Muscle of arm (tissue), 12 donors: ENCODE measurements around the gene GPR153. TPM values are rescaled to one million over a fixed set of nuclear protein-coding genes. Genes with fewer than 3 reads are reported as not detected.

Experiments used
- DNase-seq: peaks from one replicate; pipeline ENCODE4 v3.0.0-alpha.2; 2013
- polyA plus RNA-seq, 12 donors: library from polyadenylated mRNA; unstranded; fragments of 120-200 nt; gene quantifications; one replicate each; pipeline ENCODE4 v1.2.1, GENCODE V29; 2013; ENCODE audit not compliant: insufficient read length in 12 of 12

Gene GPR153
- polyA plus RNA-seq, 12 donors, result 12.2 to 22.5 (median 16.8) TPM; not detected in 1

DNA sequence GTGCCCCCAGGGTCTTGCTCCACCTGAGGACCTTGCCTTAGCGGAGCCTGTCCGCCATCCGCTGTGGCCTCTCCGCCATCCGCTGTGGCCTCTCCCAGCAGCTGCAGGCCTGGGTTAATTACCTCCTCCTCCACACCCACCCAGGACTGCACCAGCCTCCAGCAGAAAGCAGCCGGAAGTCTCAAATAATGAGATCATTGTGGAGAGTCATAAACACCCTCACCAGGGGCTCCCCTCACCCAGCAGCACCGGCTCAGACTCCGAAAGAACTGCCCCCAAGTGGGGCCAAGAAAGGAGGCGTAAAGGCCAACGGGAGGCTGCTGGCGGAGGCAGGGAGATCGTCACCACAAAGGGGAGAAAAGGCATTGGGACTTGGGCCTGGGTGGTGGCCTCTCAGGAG lies 10.7 kb upstream of the GPR153 start:
- DNase-seq, result no peak

DNA sequence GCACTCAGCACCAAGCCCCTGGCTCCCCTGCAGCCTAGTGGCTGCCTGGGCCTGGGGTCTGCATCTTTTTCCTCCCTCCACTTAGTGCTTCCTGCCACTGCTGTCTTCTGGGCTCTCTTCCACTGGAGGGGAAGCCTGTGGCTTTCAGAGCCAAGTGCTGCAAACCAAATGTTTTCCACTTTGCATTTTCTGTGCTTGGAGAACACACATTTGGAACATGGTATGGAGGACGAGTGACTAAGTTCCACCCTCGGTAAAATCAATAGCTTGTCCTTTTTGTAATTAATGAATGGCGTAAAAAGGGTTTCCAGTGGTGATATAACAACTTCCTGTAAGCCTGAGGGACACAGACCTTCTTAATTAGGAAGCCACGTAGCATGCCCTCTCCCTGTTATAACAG lies 10.1 kb upstream of the GPR153 start:
- DNase-seq, result peak; percentile 80

GRCh38 chr1:6270401-6270800 lies 9.5 kb upstream of the GPR153 start:
- no peak for DNase-seq

- no peak for DNase-seq
These were observed 9.0 kb upstream of the GPR153 start for GRCh38 chr1:6269720-6270400.

GRCh38 chr1:6269296-6269695 lies 8.4 kb upstream of the GPR153 start:
- DNase-seq, result no peak

- no peak for DNase-seq
These were observed 7.5 kb upstream of the GPR153 start for GRCh38 chr1:6268415-6268814.

DNA sequence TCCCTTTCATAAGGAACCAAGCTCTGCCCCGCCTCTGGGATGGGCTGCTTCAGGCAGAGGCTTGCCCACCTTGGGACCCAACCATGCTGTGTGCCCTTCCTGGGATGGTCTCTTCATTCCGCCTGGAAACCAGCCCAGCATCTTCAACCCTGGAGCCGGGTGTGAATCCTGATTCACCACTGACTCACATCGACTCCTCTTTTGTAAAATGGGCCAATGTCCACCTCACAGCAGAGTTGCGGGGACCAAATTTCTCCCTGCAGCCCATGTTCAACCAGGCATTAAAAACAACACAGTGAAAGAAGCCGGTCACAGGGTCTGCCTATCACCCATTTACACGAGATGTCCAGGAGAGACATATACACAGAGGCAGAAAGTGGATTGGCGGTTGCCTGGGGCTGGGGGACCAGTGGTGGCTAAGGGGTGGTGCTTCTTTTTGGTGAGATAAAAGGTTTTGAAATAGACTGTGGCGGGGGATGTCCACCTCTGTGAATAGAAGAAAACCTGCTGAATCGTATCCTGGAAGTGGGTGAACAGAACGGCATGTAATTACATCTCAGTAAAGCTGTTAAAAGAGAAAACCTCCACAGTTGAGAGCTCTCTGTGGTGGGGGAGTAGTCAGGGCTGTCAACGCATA lies 6.9 kb upstream of the GPR153 start:
- DNase-seq, result no peak

- no peak for DNase-seq
These were observed 5.7 kb upstream of the GPR153 start for GRCh38 chr1:6266641-6267040.

- no peak for DNase-seq
These were observed 4.3 kb upstream of the GPR153 start for GRCh38 chr1:6265151-6265550.

GRCh38 chr1:6263716-6264115 lies 2.8 kb upstream of the GPR153 start:
- no peak for DNase-seq

- DNase-seq, result peak; percentile 90
These were observed 1.9 kb upstream of the GPR153 start for GRCh38 chr1:6262555-6263420.

DNA sequence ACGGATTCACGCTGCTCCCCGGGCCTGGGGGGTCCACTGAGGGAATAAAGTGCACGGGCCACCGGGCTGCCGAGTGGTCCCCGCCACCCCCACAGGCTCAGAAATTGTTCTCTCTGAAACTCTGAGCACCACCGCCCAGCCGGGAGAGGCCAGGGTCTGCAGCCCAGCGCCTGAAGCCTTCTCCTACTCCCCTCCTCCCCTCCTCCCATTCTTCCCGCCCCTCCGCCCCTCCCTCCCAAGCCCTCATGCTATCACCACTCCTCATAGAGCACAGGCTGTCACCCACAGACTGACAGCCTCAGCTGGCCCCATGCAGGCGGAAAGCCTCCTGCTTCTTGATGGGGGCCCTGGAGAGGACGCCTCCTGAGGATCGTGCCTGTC lies 707 bp upstream of the GPR153 start:
- DNase-seq, result no peak

- no peak for DNase-seq
These were observed 414 bp downstream of the GPR153 start for GRCh38 chr1:6260433-6260934.

- no peak for DNase-seq
These were observed 1.2 kb downstream of the GPR153 start for GRCh38 chr1:6259491-6260362.

GRCh38 chr1:6258675-6259074 lies 2.2 kb downstream of the GPR153 start:
- DNase-seq, result no peak

DNA sequence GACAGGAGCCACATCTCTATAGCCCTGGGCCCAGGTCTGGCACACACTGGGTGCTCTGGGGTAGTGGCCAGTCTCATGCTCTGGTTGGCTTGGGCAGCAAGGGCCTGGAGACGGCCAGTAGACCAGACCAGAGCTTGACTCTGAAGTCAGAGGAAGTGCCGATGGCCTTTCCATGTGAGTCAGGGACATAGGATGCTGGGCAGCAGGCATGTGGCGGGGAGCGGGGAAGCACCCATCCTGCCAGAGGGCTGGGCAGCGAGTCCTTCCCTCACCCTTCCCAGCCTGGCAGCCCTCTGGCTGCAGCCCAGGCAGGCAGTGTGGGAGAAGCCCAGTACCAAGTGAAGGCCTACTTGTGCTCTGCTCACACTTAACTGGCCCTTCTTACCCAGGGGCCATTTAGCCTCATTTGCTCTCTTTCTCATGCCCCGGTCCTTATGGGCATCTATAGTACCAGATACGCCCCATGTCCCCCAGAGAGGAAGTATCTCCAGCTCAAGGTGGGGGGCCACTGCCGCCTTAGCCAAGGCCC lies 3.3 kb downstream of the GPR153 start:
- no peak for DNase-seq

GRCh38 chr1:6256645-6257044 lies 4.3 kb downstream of the GPR153 start:
- no peak for DNase-seq

DNA sequence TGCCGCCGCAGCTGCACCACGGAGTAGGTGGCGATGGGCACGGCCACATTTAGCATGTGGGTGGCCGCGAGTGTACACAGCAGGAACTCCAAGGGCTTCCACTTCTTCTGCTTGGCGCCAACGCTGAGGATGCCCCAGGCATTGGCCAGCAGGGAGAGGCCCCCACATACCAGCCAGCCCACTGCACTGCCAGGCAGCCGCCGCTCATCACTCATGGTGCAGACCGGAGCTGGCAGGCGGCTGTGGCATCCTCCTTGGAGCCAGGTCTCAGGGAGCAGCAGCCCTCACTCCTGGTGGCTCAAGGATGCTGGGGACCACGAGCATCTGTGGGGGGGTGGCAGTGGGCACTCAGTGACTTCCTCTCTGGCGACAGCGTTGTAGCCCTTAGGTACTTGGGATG lies 6.2 kb downstream of the GPR153 start:
- no peak for DNase-seq

DNA sequence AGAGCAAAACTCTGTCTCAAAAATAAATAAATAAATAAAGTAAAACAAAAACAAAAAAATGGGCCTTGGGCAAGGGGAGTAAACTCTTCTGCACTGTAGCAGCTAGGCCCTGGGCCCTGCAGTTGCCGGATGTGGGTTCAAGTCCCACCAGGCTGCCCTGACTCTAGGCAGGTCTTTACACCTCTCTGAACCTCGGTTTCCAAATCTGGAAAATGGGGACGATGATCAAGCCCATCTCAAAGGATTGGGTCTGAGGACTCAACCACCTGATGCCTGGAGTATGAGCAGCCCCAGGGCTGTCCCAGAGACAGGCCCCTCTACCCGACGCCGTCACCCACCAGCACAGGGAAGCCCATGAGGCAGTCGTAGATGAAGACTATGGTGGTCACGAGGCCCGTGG lies 7.5 kb downstream of the GPR153 start:
- DNase-seq, result no peak

DNA sequence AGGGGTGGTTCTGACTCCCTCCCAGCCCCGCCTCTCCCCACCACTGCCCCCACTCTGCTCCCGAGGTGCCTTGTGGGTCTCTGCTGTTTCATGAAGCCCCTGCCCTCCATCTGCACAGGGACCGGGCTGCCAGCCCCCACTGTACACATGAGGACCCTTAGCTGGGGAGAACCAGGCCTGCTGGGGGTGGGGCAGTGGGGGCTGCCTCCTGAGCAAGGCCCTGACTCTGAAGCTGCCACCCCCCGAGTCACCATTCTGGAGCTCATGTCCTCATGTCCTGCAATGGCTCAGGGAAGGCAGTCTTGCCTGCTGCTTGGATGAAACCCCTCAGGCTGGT lies 8.6 kb downstream of the GPR153 start:
- no peak for DNase-seq

DNA sequence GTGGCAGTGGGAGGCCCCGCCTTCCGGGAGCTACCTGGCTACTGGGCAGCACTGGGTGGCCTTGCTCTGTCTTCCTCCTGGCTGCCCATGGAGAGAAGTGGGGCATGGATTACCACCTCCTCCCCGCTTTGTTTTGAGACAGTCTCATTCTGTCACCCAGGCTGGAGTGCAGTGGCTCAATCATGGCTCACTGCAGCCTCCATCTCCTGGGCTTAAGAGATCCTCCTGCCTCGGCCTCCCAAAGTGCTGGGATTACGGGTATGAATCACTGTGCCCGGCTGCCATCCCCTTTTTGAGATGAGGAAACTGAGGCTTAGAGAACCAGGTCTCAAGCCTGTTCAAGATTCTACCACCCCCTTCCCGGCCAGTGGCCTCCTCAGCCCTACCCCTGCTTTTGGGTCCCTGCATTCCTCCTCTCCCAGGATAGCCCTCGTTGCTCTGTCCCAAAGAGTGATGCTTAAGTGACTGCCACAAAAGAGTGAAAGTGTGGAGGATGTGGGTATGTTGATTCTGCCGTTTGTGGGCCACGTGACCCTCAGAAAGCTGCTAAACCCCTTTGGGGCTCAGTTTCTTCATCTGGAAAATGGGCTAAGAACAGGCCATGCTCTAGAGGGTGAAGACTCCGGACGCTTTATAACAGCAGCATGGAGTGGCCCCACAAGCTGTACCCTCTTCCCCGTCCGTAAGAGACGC lies 9.1 kb downstream of the GPR153 start:
- no peak for DNase-seq
